ENCODE results near the gene VOPP1.

The VOPP1 gene

DNA sequence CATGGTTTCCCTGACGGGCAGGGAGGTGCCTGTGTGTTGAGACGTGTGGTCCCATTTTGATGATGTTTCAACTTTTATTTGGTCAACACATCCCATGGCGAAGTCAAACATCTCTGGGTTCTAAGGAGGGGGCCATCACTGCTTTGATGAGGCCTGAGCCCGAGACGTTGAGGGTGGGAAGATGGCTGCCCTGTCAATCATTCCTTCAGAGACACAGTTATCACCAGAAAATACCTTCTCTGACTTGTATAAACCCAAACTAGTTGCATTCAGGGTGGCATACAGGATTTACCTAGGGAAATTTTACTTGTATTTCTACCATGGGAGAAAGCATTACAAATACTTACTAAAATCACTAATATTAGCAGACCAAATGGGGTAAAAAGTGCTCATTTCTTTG lies 64.6 kb downstream of the VOPP1 start:
- FAIRE-seq, result no peak

DNA sequence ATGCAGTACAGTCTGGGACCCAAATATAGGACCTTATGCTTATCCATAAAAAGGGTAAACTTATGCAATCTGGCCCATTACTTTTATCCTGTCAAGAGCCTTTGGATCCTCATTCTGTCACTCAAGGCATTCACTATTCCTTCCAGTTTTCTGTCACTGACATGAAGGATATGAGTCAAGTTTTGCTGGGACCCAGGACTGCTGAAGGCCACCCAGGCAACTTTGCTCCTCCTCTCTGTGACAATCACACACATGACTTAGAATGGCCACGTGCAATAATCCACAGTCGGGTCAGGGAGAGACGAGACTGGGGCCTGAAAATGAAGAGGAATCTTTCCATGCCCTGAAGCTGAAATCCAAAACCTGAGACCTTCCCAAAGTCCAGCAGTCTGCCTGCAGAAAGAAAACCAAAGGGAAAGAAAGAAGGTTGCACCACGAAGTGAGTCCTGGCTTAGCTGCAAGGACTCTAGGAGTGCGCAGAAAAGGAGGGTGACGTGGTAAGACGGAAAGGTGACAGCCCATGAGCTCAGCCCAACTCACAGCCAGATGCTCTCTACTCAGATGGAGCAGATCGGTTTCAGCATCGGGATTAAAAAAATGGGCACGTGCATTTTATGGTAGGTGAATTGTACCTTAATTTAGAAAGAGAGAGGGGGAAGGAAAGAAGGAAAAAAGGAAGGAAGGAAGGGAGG lies 67.2 kb downstream of the VOPP1 start:
- FAIRE-seq, result no peak

DNA sequence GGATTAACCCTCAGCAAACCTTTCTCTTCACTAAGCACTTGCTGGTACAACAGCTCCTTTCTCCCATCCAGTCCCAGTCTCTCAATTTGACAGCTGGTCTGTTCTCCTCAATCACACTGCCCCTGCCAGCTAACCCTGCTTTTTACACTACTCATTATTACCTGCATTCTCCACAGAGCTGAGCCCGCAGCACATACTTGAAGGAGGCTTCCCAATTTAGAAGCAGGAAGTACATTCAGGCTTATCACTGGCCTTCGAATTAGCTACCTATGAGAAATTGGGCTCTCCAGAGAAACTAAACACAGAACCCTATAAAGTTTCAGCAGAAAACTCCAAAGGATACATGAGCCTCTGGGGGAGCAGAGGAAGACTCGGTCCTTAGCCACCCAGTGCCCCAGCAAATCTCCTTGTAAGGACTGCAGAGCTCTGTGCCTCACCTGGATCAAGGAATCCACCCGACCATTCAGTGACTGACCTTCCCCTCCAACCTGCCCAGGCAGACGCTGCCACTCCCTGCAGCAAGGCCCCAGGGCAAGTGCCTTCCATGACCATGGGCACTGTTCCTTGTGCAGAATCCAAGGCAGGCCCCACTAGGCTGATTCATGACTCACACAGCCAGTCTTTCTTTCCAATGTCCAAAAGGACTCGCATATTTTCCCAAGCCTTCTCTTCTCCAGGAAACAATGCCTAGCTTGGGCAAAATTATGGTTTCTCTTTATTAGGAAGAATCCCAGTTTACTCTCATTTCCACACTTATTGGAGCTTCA lies 68.0 kb downstream of the VOPP1 start:
- FAIRE-seq, result no peak

DNA sequence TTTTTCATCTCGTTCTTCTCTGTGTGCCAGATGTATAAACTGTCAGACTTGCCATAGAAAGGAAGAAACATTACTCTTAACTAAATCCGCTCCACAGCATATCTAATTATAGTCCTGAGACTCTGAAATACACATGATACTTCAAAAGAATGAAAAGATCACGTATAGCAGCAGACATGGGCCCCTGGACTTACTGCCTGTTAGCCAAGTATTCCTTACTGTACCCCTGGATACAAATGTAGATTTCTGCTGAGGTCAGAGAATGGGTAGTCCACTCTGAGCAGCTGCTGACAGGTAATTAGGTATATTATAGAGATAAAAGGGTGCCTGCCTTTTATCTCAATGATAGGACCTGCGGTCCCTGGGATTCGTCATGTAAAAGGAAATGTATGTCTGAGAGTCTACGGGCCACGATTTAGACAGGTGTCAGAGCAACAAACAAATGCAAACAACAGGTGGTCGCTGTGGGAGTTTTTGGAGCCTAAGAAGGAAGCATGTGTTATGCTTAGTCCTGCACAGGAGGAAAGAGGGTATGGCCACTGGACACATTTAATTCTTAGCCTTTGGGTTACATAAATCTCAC lies 69.4 kb downstream of the VOPP1 start:
- FAIRE-seq, result no peak

DNA sequence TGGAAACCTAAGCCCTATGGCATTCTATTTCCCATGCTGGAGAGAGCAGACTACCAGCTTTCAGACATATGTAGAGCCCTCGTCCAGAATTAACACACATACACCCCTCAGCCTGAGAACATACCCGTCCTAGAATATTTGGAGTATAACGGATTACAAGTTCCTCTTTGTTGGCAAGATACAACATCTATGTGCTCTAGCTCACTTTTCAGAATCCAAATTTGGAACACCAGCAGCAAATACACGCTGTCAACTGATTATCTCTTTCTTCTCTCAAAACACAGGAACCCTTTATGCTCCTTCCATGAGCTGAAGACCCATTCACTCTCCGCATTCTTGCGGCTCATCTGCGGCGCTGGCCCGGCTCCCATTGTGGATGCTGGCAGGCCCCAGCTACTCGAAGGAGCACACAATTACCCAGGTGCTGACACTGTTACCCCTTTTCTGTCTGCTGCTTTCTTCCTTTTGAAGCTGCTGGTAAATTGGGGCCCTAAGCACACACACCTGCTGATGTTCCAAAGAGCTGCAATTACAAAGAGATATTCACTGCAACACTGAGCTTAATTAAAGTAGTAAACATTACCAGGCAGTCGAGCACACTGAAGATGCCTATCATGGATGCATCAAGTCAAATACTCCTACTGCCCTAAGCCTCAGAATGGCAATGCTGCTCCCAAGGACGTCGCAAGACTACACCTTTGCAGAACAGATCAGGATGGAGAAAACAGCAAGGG lies 70.0 kb downstream of the VOPP1 start:
- no peak for FAIRE-seq

DNA sequence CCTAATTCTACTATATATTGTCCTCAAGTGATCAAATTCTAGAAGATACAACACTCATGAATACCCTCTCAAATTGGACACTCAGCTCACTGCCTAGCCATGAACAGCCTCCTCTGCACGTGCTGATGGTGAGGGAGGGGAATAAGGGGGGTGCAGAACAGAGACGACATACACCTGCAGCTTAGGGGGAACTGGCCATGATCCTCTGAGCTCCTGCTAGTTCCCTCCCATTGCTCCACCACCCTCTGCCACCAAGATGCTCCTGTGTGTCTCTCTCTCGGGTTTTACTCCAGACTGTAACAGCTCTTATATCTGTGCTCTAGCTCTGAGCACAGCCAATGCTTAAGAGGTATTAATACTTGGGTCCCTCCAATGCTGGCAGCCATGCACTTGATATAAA lies 70.7 kb downstream of the VOPP1 start:
- no peak for FAIRE-seq

DNA sequence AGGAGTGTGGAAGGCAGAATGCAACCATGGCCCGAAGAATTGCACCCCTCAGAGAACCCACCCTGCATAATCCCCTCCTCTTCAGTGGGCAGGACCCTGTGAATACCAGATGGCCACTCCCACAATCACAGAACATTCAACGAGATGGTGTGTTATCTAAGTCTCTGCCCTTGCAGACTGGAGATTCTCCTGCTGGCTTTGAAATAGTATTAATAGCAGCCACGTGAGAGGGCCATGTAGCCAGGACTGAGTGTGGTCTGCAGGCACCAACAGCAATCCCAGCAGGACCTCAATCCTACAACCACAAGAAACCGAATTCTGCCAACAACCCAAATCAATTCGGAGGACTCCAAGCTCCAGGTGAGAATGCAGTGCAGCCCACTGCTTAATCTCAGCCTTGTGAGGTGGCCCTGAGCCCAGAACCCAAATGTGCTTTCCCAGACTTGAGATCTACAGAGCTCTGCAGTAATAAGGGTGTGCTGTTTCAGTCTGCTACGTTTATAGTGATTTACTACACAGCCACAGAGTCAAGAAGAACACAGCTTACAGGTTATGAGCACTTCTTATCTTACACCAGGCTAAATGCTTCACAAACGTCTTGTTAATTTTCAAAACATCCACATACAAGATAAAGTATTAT lies 72.1 kb downstream of the VOPP1 start:
- FAIRE-seq, result no peak

DNA sequence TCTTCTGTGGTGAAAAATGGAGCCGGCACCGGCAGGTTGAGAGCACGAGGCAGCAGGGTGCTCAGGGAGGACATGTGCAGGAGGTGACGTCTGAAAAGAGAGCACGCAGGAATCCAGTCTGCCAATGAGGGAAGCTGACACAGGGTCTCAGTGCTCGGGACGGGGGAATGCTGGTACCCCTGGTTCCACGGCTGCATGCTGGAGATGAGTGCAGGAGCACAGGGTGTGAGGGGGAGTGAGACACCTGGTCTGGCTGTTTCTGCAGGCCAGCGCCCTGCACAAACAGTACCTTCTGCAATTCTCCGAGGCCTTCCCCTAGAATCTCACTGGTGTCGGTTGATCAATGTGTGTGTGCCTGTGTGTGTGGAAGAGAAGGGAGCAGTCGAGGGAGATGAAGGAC lies 72.7 kb downstream of the VOPP1 start:
- FAIRE-seq, result no peak

DNA sequence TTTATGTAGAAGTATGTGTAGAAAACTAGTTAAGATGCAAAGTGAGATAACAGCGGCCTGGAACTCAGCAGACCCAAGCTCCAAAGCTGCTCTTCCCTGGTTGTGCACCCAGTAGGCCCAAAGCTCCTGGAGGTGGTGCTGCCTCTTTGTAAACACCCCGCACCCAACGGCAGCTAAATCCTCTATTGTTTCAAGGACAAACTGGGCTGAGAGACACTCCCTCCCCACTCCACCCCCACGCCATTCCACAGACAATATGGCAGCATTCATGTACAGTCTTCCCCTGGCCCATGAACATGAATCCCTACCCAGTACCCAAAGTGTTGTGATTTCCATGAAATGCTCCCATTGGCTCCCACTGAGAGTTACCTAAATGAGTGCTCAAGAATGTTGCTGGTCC lies 73.5 kb downstream of the VOPP1 start:
- FAIRE-seq, result no peak

DNA sequence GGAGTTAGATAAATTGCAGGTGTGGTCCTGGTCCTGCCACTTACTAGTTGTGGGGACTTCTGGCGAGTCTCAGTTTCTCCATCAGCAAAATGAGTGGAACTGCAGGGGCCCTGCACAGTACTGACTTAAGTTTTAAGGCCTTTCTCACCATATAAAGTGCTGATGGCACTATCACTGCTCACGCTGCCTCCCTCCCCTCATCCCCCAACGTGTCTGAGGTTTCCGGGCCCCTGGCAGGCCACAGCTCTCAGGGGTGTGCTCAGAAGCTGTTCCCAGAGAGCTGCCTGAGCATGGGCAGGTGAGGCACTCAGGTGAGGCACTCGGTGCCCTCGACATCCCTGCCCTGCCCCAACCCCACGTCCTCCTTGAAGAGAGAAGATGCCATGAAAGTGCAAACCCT lies 74.2 kb downstream of the VOPP1 start:
- FAIRE-seq, result no peak

DNA sequence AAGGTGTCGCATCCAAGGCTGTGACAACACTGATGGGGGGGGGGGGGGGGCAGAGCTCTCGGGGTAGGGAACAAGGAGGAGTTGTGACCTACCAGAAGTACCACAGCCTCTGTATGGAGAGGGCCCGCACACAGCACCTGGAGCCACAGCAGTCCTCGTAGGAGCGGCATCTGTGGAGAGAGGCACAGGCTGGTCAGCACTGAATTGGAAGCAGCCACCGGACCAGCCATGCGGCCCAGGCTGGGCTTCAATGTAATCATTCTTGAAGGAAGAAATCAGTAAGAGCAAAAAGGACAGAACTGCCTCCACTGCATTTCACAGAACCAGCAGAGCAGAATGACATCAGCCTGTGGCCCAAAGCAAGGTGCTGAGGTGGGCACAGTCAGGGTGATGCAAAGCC lies 74.8 kb downstream of the VOPP1 start:
- FAIRE-seq, result no peak

DNA sequence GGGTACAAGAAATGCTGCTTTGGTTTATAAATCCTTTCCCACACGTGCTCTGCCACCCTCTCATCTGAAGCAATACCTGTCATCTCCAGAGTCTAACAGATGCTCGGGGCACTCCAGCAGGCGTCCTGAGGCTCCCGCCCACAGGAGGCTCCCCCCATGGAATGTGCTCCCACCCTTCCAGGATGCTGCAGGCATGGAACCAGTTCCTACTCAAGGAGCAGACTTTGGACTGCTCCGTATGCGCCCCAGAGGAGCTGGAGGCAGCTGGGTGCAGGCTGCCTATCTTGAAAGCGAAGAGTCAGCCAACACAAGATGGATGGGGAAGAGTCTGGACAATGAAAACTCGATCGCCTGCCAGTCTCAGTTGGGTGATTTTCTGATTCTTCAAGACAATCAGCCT lies 75.4 kb downstream of the VOPP1 start:
- no peak for FAIRE-seq

DNA sequence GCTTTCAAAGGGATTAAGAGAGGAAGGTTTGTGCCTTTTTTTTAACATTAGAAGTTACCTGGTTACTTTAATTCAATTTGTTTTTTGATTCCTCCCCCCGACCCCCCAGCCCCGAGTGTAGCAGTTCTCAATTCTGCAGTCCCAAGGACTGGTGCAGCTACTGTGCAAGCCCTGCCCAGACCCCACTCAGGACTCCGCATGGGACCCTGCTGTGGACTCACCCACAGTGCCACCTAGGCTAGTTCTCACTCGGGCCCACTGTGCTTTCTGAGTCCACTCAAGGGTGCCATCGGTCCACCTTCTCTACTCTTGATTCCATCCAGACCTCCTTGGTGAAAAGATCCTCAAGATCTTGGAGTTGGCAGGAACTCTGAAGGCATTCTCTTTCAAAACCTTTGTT lies 77.4 kb downstream of the VOPP1 start:
- FAIRE-seq, result no peak

DNA sequence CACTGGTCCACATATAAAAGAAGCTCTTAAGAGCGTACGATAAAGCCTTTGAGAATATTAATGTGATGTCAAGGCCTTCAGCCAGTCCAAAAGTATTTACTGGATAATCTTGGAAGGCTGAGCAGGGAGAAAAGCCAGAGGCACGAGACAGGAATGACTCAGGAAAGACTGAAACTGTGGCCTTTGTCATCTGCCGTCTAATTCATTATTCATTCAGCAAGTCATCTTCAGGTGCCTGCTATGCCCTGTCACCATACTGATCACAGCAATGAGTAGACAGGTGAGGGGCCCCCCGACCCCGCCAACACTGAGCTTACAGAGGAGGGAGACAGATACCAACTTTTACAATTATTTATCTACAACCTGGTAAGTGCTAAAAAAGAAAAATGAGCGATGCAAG lies 78.9 kb downstream of the VOPP1 start:
- no peak for FAIRE-seq

DNA sequence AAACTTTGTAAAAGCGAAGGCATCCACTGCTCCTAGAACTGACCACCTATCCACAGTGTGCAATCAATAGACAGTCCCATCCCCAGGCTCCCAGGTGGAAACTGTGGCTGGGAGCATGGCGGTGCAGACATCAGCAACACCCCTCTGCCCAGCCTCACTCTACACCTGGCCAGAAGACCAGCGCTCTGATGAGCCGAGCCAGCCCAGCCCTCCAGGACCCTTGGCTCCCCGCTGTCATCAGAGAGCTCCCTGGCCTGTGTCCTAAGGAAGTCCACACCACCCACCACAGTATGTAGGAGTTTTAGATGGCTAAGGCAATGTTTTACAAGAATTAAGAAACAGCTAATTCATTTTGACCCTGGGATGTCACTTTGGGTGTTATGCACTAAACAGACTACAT lies 81.0 kb downstream of the VOPP1 start:
- no peak for FAIRE-seq

DNA sequence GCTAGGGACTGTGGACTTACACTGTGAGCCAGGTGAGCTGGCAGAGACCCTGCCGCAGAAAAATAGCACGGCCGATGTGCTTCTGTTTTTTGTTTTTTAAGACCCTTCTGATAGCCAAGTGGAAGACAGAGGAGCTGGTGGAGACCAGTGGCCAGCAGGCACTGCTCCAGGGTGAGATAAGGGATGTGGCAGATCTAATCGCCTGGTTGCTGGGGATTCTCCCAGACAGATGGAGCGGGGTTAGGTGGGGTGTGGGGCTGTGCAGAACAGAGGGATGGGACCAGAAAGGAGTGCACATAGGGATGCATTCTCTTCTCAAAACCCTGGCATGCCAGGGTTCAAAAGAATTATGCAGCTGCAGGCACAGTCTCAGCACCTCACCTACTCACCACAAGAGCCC lies 82.2 kb downstream of the VOPP1 start:
- no peak for FAIRE-seq

DNA sequence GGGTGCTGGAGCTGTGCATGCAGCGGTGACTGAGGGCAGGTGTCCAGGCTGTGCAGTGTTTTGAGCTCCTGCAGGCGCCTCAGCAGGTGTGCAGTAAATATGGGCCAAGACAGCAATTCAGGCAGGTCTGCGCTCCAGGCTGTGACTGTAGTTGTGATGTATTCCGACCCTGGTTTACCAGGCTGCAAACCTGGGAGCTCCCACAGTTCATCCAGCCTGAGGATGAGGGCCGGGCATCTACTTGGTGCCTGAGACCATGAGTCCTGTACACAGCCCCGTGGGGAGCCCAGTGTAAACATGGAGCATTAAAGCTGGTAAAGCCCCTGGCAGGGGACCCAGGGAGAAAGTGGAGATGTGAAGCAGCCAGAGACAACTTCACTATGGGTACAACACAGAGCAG lies 82.8 kb downstream of the VOPP1 start:
- FAIRE-seq, result no peak

DNA sequence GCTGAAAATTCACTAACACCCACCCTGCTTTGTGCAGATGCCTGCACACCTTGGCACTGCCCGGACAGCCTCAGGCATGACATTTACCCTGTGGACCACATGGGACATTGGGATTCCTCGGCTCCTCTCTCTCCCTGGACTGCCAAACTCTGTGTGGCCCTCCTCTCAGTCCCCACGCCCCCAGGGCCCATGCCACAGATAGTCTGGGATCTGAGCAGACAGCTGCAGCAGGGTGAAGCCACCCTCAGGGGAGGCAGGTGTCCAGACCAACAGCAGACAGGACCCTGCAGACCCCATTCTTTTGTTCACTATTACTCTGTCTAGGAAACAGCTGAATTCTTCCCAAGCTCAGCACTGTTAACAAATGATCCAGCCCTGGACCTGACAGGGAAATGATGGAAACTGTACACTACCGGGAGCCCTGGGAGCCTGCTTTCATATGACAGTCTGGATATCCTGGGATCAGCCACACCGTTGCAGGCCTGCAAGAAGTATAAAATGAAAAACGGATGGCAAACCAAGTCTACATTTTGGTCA lies 83.4 kb downstream of the VOPP1 start:
- FAIRE-seq, result no peak

DNA sequence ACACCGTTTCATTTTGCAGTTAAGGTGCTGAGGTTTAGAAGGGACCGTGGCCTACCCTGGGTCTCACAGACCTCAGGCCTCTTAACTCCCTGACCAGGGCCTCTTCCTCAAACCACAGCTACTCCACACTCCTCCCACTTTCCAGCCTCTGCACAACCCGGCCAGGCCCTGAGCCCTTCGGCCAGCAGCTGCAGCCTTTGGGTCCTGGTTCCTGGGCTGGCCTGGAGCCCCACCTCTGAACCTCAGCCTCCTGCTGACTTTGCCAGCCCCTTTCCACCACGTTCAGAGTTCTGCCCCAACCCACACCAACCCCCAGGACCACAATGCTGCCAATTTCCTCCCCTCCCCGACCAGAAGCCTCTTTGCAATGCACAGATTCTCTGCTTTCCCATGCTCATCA lies 84.1 kb downstream of the VOPP1 start:
- FAIRE-seq, result no peak

DNA sequence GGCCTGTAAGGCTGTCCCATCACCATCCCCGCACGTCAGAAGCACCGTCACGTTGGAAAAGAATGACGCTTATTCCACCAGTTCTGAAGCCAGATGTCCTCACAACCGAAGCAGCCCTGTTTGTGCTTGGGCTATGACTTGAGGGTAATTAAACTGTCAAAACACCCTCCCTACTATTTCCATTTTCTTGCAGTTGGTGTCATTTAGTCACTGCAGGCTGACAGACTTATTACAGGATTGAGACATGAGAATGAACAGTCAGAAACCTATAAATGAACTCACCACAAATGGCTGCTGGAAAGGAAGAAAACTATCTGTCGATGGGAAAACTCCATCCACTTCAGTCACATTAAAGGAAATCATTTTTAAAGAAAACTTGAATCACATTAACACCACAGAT lies 85.3 kb downstream of the VOPP1 start:
- FAIRE-seq, result no peak

DNA sequence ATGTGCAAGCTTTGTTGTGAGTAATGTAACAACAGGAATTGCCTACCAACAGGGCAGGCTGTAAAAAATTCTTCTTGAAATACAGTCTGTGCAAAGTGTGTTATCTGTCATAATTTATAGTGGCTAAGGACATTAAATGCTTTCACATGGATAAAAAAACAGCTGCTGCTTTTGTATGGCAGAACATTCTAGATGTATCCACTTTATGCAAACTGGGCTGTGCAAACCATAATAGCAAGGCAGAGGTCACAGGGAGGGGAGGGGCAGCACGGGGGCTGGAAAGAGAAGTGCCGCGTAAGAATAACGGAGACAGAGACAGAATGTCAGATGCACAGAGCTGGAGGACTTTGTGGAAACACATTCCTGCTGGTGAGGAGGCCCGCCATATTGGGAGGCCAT lies 86.1 kb downstream of the VOPP1 start:
- no peak for FAIRE-seq

DNA sequence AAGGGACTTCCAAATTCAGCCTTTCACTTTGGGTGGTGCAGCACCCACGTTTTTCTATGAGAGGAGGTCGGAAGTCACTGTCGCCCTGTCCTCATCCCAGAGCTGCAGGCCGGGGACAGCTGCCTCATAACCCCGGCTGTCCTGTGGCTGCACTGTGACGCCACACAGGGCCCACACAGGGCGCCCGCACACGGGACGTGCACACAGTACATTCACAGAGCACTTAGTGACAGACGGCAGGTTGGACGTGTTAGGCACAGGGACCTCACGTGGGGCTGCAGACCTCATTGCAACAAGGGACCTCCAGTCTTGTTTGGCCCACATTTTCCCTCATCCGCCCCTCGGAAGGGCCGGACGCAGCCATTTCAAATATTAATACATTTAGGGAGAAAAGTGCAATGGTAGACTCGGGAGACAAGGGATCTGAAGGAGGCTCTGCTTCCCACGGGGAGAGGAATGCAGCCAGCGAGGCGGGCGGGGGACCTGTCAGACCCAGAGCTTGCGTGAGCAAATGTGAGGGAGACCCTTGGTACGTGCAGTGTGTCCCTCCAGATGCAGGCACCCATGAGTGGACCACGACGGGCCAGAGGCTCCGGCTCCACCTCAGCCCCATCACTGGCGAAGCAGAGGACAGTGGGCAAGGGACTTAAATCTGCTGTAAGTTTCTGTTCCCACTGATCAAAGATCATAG lies 86.7 kb downstream of the VOPP1 start:
- no peak for FAIRE-seq

All from endometrium (tissue), 2 donors.